ENCODE measurements around the gene RALGAPB. TPM values are rescaled to one million over a fixed set of nuclear protein-coding genes. Genes with fewer than 3 reads are reported as not detected.

Gene RALGAPB
- total and polyA plus RNA-seq, 2 of the 13 experiments (the other 11 are each of a cell fraction or from before 2014, with no cell fraction given), result 17.6 to 30.6 TPM

- no peak; the same call in 1 of the 2 replicates for TF ChIP-seq ZNF318 (CRISPR knock-in tag; IDR thresholded peaks at IDR 0.05)
- no peak for TF ChIP-seq SCMH1 (CRISPR knock-in tag; IDR thresholded peaks at IDR 0.05; ENCODE audit: borderline replicate concordance)
- TF ChIP-seq NFYC (CRISPR knock-in tag; IDR thresholded peaks at IDR 0.05), result peak; percentile 59; the same call in 1 of the 2 replicates
- no peak for TF ChIP-seq NFKBIZ (CRISPR knock-in tag; IDR thresholded peaks at IDR 0.05)
- TF ChIP-seq ARNTL (CRISPR knock-in tag; IDR thresholded peaks at IDR 0.05), result no peak
- peak; percentile 63 for TF ChIP-seq RAD21 (CRISPR knock-in tag; IDR thresholded peaks at IDR 0.05)
- TF ChIP-seq NFE2 (CRISPR knock-in tag; IDR thresholded peaks at IDR 0.05), result no peak
- peak; percentile 37; the same call in 1 of the 2 replicates for TF ChIP-seq KDM5B (CRISPR knock-in tag; IDR thresholded peaks at IDR 0.05; ENCODE audit: borderline replicate concordance)
- no peak for TF ChIP-seq ZNF234 (CRISPR knock-in tag; conservative IDR thresholded peaks at IDR 0.05)
- TF ChIP-seq, protein P1, sequence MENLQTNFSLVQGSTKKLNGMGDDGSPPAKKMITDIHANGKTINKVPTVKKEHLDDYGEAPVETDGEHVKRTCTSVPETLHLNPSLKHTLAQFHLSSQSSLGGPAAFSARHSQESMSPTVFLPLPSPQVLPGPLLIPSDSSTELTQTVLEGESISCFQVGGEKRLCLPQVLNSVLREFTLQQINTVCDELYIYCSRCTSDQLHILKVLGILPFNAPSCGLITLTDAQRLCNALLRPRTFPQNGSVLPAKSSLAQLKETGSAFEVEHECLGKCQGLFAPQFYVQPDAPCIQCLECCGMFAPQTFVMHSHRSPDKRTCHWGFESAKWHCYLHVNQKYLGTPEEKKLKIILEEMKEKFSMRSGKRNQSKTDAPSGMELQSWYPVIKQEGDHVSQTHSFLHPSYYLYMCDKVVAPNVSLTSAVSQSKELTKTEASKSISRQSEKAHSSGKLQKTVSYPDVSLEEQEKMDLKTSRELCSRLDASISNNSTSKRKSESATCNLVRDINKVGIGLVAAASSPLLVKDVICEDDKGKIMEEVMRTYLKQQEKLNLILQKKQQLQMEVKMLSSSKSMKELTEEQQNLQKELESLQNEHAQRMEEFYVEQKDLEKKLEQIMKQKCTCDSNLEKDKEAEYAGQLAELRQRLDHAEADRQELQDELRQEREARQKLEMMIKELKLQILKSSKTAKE (CRISPR knock-in tag; IDR thresholded peaks at IDR 0.05; ENCODE audit: borderline replicate concordance), result no peak; the same call in 1 of the 2 replicates
- no peak for TF ChIP-seq TOPORS (CRISPR knock-in tag; IDR thresholded peaks at IDR 0.05)
- no peak; the same call in 1 of the 2 replicates for TF ChIP-seq ZNF761 (CRISPR knock-in tag; conservative IDR thresholded peaks at IDR 0.05)
- TF ChIP-seq ZNF12 (CRISPR knock-in tag; IDR thresholded peaks at IDR 0.05), result no peak
- TF ChIP-seq ZC3H4 (CRISPR knock-in tag; IDR thresholded peaks at IDR 0.05; ENCODE audit: borderline replicate concordance), result no peak
- no peak for TF ChIP-seq CBX5 (CRISPR knock-in tag; IDR thresholded peaks at IDR 0.05; ENCODE audit: borderline replicate concordance)
- no peak for TF ChIP-seq PAF1 (CRISPR knock-in tag; IDR thresholded peaks at IDR 0.05)
- 0 out of 2 replicates have a peak, but pooled peaks have one; percentile 63 for TF ChIP-seq WIZ (CRISPR knock-in tag; IDR thresholded peaks at IDR 0.05)
- peak; percentile 85 for TF ChIP-seq NR2C2 (CRISPR knock-in tag; IDR thresholded peaks at IDR 0.05; ENCODE audit: borderline replicate concordance)
- peak; percentile 78; the same call in 1 of the 2 replicates for TF ChIP-seq MLX (CRISPR knock-in tag; IDR thresholded peaks at IDR 0.05)
These were observed at the start of gene RALGAPB (continued) for GRCh38 chr20:38472513-38473366.
